GM19193 (cell line): ENCODE results near the gene KRT33A.

ENCODE experiments used
- POLR2A ChIP-seq: IDR thresholded peaks from 4 replicates; pipeline ENCODE4 v1.6.1; 2011; ENCODE audit not compliant: insufficient read depth, insufficient read length; ENCODE audit errors: extremely low read depth

KRT33A gene

DNA sequence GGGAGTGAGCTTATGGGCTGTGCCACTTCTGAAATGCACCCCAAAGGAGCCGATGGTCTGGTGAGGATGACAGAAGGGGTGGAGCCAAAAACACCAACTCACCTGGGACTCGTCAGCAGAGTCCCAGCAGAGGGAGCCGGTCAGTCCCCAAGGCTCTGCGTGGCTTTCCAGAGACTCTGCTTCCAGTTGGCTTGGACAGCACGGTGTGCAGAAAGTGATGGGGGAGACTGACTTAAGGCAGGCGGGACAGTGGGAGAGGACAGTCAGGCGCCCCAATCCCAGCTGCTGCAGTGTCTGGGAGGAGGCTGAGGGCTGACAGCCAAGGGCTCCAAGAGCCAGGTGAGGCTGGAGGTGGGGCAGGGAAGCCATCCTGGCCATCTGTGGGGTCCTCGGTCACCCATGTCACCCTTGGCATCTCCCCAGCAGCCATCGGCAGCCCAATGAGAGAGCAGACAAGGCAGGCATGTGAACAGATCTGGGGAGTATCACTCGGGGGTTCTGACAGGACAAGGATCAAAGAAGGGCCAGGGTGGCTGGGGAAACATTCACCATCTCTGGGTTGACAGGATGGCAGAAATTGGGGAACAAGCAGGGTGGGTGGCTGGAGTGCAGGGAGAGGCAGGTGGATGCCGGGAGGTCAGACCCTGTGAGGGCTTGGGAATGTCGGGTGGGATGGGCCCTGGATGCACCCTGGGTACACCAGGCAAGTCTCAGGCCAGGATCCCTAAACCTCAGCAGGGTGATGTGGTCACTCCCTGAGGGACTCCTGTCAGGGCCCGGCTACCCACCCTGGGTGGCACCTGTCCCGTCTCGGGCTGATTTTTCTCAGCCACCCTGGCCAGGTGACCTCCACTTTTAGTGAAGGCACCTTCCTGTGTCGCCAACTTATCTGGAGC lies 26.2 kb downstream of the KRT33A start:
- no peak for TF ChIP-seq POLR2A

DNA sequence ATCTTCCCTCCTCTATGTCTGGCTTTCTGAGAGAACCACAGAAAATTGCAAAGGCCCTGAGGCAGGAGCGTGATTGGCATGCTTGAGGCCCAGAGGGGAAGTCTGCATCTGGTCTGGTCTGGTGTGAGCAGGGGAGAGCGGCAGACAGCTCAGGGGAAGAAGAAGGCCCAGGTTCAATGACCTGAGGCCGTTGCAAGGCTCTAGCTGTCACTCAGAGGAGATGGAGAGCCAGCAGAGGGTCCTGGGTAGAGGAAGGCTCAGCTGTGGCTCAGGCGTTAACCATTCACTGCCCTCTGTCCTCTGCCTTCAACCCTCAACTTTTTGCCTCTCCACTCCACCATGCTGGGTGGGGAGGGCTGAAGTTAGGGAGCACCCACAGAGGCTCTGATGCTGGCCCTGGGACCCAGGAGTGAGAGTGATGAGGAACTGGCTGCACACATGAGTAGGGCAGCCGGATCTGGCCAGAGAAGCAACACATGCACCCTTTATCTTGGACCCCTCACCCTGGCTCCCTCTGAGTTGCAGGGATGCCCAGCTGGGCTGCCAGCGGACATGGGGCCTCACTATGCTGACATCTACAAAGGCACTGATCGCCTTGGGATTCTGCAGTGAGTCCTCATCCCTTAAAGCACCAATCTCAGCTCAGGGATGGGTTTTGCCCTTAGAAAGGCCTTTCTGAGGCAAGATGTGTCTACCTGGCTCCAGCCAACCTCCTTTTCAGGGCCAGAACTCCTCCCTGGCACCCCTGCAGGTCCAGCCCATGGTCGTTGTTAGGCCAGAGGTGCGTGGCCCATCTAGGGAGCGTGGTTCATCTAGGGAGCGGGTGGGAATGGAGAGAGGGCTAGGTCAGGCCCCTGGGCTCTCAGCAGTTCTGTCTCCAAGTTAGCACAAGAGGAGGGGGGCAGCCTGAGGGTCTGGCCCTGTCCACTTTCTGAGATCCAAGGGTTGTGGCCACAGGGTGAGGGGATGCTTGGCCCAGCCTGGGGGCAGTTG lies 27.4 kb downstream of the KRT33A start:
- TF ChIP-seq POLR2A = no peak

DNA sequence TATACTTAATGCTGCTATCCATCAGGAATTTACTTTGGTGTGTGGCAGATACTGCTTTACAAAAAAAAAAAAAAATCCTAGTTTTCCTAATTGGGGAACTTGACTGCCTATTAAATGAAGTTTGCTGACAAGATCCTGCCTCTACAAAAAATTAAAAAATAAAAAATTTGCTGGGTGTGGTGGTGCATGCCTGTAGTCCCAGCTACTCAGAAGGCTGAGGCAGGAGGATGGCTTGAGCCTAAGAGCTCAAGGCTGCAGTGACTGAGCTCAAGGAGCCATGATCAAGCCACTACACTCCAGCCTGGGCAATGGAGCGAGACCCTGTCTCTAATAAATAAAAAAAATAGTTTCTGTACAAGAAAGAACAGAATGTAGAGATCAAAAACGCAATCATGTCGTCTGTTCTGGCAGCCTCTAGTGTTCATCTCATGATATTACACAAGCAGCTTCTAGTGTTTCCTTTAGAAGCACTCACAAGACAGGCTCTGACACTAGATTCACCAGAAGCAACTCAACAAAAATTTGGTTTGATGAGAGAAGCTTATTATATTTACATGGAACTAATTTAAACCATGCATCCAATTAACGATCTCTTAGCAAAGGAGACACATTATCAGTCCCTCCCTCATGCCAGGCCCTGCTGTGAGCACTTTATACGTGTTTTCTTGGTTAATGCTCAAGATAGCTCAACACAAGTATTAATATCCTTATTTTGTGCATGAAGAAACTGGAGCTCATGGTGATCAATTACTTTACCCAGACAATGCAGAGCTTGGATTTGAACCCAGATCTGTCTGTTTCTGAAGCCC lies 28.3 kb downstream of the KRT33A start:
- no peak for TF ChIP-seq POLR2A

DNA sequence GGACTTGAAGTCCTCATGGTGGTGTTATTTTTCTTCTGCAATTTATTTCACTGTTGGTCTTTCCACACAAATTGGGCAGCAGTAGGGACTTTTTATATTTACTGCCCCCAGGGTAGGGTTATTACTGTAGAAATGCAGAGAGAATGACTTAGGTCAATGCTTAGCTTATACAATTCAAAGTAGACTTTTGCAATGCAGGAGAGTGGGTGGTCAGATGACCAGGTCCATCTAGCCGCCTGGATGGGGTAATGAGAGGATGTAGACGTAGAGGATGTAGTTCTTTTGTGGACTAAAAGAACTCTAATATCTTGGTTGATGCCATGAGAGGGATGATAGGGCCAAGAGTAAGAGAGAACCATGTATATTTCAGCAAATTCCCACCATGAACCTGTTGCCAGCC lies 32.4 kb downstream of the KRT33A start:
- TF ChIP-seq POLR2A = no peak

DNA sequence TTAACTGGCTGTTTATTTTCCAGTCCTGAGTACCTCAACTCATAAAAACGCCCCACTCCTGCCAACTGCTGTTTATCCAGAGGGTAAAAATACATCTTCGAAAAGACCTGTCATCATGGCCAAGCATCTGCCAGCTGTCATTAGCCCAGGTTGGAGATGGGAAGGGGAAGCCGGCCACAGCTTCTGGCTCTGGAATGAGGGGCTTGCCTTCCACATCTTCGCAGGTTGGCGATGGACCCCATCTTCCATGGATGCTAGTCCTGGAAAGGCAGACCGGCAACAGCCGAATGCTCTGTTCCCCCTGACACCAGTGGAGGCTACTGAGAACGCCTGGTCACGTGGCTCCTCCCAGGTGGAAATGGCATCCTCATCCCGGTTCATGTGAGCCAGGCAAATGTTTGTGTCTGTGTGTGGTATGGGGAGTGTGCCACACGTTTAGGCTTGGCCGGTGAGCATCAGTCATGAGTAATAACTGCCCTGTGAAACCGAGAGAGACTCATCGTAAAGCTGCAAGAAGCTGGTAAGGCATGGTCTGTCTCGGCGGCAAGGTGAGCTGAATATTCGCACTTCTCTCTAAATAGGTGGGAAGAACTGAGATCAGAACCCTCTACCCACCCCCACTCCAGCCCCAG lies 34.7 kb downstream of the KRT33A start:
- TF ChIP-seq POLR2A = no peak

DNA sequence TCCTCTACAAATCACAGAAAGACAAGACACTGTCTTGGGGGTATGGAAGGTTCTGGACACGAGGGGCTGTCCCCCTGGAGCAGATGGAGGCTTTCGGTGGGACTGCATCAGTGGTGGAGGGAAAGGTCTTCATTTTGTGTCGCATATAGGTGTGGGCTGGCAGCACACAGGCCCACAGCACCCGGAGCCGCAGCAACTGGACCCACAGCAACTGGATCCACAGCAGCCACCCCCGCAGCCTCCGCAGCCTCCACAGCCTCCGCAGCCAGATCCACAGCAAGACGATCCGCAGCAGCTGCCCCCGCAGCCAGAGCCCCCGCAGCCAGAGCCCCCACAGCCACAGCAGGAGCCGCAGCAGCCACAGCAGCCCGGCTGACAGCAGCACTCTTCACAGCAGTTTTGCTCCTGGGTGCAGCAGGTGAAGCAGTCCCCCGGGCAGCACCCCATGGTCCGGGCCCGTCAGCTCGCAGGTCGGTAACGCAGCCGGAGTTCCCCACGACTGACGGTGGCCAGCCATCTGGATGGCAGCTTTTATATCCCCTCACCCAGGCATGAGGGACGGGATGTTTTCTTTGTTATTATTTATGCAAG lies 35.3 kb downstream of the KRT33A start, which contains the start of gene KRTAP17-1:
KRTAP17-1 (minus strand) TSS at position 507 of the 591 bp plus-strand sequence; CDS start at position 447, 60 bp downstream.
- no peak for TF ChIP-seq POLR2A

DNA sequence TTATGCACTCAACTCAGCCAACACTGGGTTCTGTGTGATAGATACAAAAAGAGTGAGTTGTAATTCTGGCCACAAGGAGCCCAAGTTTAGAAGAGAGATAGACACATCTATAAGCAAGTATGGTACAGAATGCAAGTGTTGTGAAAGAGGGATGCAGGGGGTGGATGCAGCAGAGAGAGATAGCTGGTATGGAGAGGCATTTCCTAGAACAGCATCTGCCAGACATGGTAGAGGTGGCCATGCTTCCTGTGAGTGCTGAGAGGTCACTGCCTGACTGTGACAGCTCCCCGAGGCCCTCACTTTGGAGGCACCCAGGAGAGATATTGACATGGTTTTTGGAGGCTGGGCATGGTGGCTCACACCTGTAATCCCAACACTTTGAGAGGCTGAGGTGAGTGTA lies 39.5 kb downstream of the KRT33A start:
- TF ChIP-seq POLR2A = no peak

DNA sequence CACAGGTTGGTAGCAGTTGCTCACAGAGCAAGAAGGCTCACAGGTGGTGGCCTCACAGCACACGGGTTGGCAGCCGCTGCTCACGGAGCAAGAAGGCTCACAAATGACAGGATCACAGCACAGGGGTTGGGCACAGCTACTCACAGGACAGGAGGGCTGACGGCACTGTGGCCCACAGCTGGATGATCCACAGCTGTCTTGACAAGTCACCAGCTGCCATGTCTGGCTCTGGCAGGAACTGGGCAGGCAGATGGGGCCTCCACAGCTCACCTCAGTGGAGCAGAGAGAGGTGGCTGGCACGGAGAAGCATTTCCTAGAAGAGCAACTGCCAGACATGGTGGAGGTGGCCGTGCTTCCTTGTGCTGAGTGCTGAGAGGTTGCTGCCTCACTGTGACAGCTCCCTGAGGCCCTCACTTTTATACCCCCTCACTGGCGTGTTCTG lies 41.7 kb downstream of the KRT33A start, which contains the start of gene KRTAP16-1:
KRTAP16-1 (minus strand) TSS at position 392 of the 442 bp plus-strand sequence; CDS start at position 336, 56 bp downstream.
- TF ChIP-seq POLR2A = no peak

DNA sequence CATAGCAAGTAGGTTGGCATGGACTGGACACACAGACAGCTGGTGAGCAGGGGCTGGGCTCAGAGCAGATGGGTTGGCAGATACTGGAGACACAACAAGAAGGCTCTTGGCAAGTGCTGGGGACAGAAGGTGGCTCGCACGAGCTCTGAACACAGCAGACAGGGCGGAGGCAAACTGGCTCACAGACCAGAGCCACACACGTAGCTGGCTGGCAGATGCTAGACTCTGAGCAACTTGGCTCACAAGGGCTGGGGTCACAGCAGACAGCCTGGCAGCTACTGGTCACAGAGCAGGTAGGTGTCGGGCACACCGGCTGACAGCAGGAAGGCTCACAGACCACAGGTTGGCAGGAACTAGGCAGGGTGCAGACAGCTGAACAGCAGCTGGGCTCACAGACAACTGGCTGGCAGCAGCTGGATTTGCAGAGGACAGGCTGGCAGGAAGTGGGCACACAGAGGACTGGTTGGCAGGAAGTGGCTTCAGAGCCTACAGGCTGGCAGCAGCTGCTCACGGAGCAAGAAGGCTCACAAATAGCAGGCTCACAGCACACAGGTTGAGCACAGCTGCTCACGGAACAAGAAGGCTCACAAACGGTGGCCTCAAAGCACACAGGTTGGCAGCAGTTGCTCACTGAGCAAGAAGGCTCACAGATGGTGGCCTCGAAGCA lies 42.2 kb downstream of the KRT33A start:
- TF ChIP-seq POLR2A = no peak

DNA sequence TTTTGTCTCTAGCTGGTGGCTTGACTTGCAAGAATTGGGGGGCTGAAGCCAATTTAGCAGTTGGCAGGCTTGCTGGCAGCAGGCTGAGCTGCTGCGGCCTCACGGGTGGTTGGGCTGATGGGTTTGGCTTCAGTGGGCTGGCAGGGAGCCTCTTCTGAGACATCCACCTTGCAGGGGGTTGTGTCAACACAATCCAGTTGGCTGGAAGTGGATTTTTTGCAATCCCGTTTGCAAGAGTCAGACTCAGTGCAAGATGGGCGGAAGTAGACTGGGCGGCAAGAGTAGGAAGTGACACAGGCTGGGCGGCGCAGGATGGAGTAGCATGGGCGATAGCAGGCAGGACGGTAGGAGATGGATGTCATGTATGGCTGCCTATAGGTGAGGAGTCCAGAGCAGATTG lies 43.0 kb downstream of the KRT33A start:
- no peak for TF ChIP-seq POLR2A

DNA sequence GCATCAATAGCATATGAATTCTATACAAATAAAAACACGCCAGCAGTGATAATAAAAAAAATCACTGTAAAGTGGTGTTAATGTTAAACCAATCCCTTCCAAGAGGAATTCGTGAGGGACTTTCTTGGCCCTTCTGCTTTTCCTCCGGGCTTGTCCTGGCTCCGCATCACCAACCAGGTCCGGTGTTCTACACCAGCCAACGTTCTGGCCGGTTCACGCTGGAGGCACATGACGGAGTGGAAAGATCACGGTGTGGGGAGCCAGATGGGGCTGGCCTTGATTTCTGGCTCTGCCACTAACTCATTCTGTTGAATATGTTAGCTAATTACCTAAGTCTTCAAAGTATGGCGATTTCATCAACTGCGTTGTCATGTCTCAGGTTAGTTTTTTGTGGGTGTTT lies 46.5 kb downstream of the KRT33A start:
- no peak for TF ChIP-seq POLR2A

DNA sequence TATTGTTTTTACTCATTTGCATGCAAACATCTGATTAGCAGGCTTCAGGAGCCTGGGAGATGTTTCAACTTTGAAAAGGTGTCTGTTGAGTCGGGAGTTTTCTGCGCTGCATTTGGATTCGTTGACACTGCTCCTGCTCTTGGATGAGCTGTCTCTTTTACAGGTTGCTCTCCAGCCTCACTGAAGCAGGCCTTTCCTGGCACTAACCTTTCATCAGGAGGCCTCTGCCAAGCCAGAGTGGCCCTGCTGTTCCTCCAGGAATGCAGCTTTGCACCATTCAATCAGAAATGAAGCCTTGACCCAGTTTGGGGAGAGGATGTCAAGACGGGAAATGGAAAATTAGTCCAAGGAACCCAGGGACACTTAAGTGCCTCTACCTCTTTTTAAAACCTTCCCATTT lies 47.6 kb downstream of the KRT33A start:
- no peak for TF ChIP-seq POLR2A
